ENCODE results near the gene UBE2Q1. TPM values are rescaled to one million over a fixed set of nuclear protein-coding genes. Genes with fewer than 3 reads are reported as not detected.

UBE2Q1 gene
- polyA plus RNA-seq, 1 donor (not counting 4 experiments of a cell fraction or from before 2014, with no cell fraction given), result 17.6 TPM

GRCh38 chr1:154589780-154590179 lies 31.3 kb upstream of the UBE2Q1 start:
- TF ChIP-seq EZH2 (IDR thresholded peaks at IDR 0.05; ENCODE audit: low read length), result no peak
- no peak for TF ChIP-seq CTCF (optimal IDR thresholded peaks at IDR 0.05 in 1 of 3, IDR thresholded peaks at IDR 0.05 in 1 of 3, conservative IDR thresholded peaks at IDR 0.05 in 1 of 3; ENCODE audit: extremely low read depth in 1 of 3, insufficient read depth in 2 of 3, low read length in 3 of 3)
- Histone ChIP-seq H3K27ac (ENCODE audit: control insufficient read depth, insufficient read depth, low read length) (no peak overlapping the region), H2AFZ (ENCODE audit: control insufficient read depth, low read length) (no peak overlapping the region), H3K9me1 (ENCODE audit: control insufficient read depth, extremely low read depth, insufficient read depth, low read length) (no peaks in the 10 kb centered on the region), H3K4me1 (ENCODE audit: control insufficient read depth, extremely low read depth, insufficient read depth, low read length) (no peaks in the 10 kb centered on the region), H3K4me2 (ENCODE audit: control insufficient read depth, extremely low read depth, insufficient read depth, low read depth, low read length) (no peak overlapping the region), H4K20me1 (ENCODE audit: control insufficient read depth, extremely low read depth, insufficient read depth, low read length) (peaks cover 3% of the 10 kb centered on the region), H3K4me3 (ENCODE audit: control insufficient read depth in 2 of 3, extremely low read depth in 1 of 3, insufficient read depth in 2 of 3, low read depth in 1 of 3, low read length in 3 of 3) (no peak overlapping the region), H3K9ac (ENCODE audit: control insufficient read depth, extremely low read depth, insufficient read depth, low read length) (no peak overlapping the region), H3K27me3 (ENCODE audit: control insufficient read depth, extremely low read depth, insufficient read depth, low read length) (no peaks in the 10 kb centered on the region), H3K9me3 (ENCODE audit: control insufficient read depth, low read depth, low read length) (no peaks in the 10 kb centered on the region), H3K79me2 (ENCODE audit: control insufficient read depth, insufficient read depth, low read length) (peaks cover 5% of the 10 kb centered on the region), H3K36me3 (ENCODE audit: control insufficient read depth in 2 of 2, extremely low read depth in 1 of 2, insufficient read depth in 2 of 2, low read length in 2 of 2) (peaks cover 63 to 78% of the 10 kb centered on the region in 2 experiments)
- dilution Hi-C loops (cut with MboI; ENCODE audit: extremely low pct_ligation_motif_present, low sequenced_read_pairs), result no loop called here
- FAIRE-seq (no peak), DNase-seq (ENCODE audit: low read depth, low spot score) (no peak)

GRCh38 chr1:154586641-154587040 lies 28.2 kb upstream of the UBE2Q1 start:
- Histone ChIP-seq H3K79me2 (ENCODE audit: control insufficient read depth, insufficient read depth, low read length) (peaks cover under 1% of the 10 kb centered on the region), H2AFZ (ENCODE audit: control insufficient read depth, low read length) (no peak overlapping the region), H3K4me2 (ENCODE audit: control insufficient read depth, extremely low read depth, insufficient read depth, low read depth, low read length) (no peak overlapping the region), H4K20me1 (ENCODE audit: control insufficient read depth, extremely low read depth, insufficient read depth, low read length) (peaks cover 6% of the 10 kb centered on the region), H3K36me3 (ENCODE audit: control insufficient read depth in 2 of 2, extremely low read depth in 1 of 2, insufficient read depth in 2 of 2, low read length in 2 of 2) (peaks cover 77 to 79% of the 10 kb centered on the region in 2 experiments), H3K4me3 (ENCODE audit: control insufficient read depth in 2 of 3, extremely low read depth in 1 of 3, insufficient read depth in 2 of 3, low read depth in 1 of 3, low read length in 3 of 3) (no peak overlapping the region), H3K27me3 (ENCODE audit: control insufficient read depth, extremely low read depth, insufficient read depth, low read length) (no peaks in the 10 kb centered on the region), H3K4me1 (ENCODE audit: control insufficient read depth, extremely low read depth, insufficient read depth, low read length) (no peaks in the 10 kb centered on the region), H3K9me1 (ENCODE audit: control insufficient read depth, extremely low read depth, insufficient read depth, low read length) (no peaks in the 10 kb centered on the region), H3K9me3 (ENCODE audit: control insufficient read depth, low read depth, low read length) (no peaks in the 10 kb centered on the region), H3K27ac (ENCODE audit: control insufficient read depth, insufficient read depth, low read length) (no peak overlapping the region), H3K9ac (ENCODE audit: control insufficient read depth, extremely low read depth, insufficient read depth, low read length) (no peak overlapping the region)
- no peak for FAIRE-seq
- TF ChIP-seq CTCF (optimal IDR thresholded peaks at IDR 0.05 in 1 of 3, IDR thresholded peaks at IDR 0.05 in 1 of 3, conservative IDR thresholded peaks at IDR 0.05 in 1 of 3; ENCODE audit: extremely low read depth in 1 of 3, insufficient read depth in 2 of 3, low read length in 3 of 3) (no peak), EZH2 (IDR thresholded peaks at IDR 0.05; ENCODE audit: low read length) (no peak)
- no peak for DNase-seq (ENCODE audit: low read depth, low spot score)
- dilution Hi-C loops (cut with MboI; ENCODE audit: extremely low pct_ligation_motif_present, low sequenced_read_pairs), result no loop called here

Measured in keratinocyte (primary cell).